GM12801 (cell line): Measurements from ENCODE around the gene PRR27.

Experiments used
- CTCF ChIP-seq: IDR thresholded peaks from one replicate; pipeline ENCODE4 v1.5.1; 2011; ENCODE audit warnings: control low read depth; ENCODE audit not compliant: insufficient read length; ENCODE audit errors: extremely low read depth

PRR27 gene

GRCh38 chr4:70183168-70183939 lies 29.3 kb downstream of the PRR27 start:
- TF ChIP-seq CTCF = no peak

GRCh38 chr4:70183940-70184246 lies 29.9 kb downstream of the PRR27 start:
- no peak for TF ChIP-seq CTCF

- no peak for TF ChIP-seq CTCF
Measured at GRCh38 chr4:70187216-70187615, 33.2 kb downstream of the PRR27 start.

GRCh38 chr4:70190579-70190978 lies 36.5 kb downstream of the PRR27 start:
- TF ChIP-seq CTCF = no peak

- no peak for TF ChIP-seq CTCF
Measured at GRCh38 chr4:70191647-70192046, 37.6 kb downstream of the PRR27 start.

- TF ChIP-seq CTCF = no peak
Measured at GRCh38 chr4:70192895-70193294, 38.9 kb downstream of the PRR27 start.

GRCh38 chr4:70195425-70195824 lies 41.4 kb downstream of the PRR27 start, which contains the start of gene ODAM:
Gene ODAM, plus strand, starts transcription at chr4:70195725. Its CDS starts 819 bp downstream, at chr4:70196544.
- no peak for TF ChIP-seq CTCF
